Hematopoietic multipotent progenitor cell (in vitro differentiated cells): ENCODE measurements around the gene HMGCR. TPM values are rescaled to one million over a fixed set of nuclear protein-coding genes. Genes with fewer than 3 reads are reported as not detected.

Experiments
- DNase-seq, 3 donors: peaks; one replicate each; pipeline ENCODE4 v3.0.0-alpha.2; 2011 to 2015; ENCODE audit warnings: low read depth in 2 of 3, low spot score in 2 of 3
- total RNA-seq: library from RNA; depleted of rRNA; stranded (reverse); fragments of >200 nt; gene quantifications from one replicate; pipeline ENCODE4 v1.2.3, GENCODE V29; 2012

HMGCR gene
- total RNA-seq, 1 donor, result 23.4 TPM

- no peak for DNase-seq
Observed at GRCh38 chr5:75375414-75375813, 38.4 kb downstream of the HMGCR start.

- DNase-seq, result no peak
Observed at GRCh38 chr5:75380099-75380498, 43.1 kb downstream of the HMGCR start.

- DNase-seq, result peak in 2 of 3 donors; percentile 19 to 40
Observed at GRCh38 chr5:75381456-75381855, 44.4 kb downstream of the HMGCR start.

GRCh38 chr5:75384218-75384617 is 47.2 kb downstream of the HMGCR start:
- DNase-seq, result no peak

- no peak for DNase-seq
Observed at GRCh38 chr5:75387806-75388205, 50.8 kb downstream of the HMGCR start.

GRCh38 chr5:75389430-75389829 is 52.4 kb downstream of the HMGCR start:
- DNase-seq, result no peak

- DNase-seq, result no peak
Observed at GRCh38 chr5:75395277-75395676, 58.3 kb downstream of the HMGCR start.

- DNase-seq, result no peak
Observed at GRCh38 chr5:75405296-75405695, 68.3 kb downstream of the HMGCR start.

Other genes with a start within 250 kb of the HMGCR start
- gene ANKRD31, start 100.3 kb upstream of the HMGCR start, total RNA-seq, result under 0.01 TPM
- 14.0 TPM for gene CERT1, start 174.4 kb downstream of the HMGCR start, total RNA-seq
- gene POLK, start 174.7 kb downstream of the HMGCR start, total RNA-seq, result 11.0 TPM